ENCODE results near the gene ITGB5. TPM values are rescaled to one million over a fixed set of nuclear protein-coding genes. Genes with fewer than 3 reads are reported as not detected.
A peak's percentile ranks its signal among the peaks of the same experiment; 100 is the strongest.

Gene ITGB5
- polyA plus RNA-seq, 3 donors, result 0.68 to 1.2 (median 1.0) TPM

GRCh38 chr3:124850633-124851032, 36.5 kb downstream of the ITGB5 start:
- intact Hi-C loops (cut with micrococcal nuclease), result no loop called here
- Histone ChIP-seq H4K20me1 (ENCODE audit: insufficient read depth, low read length) (no peaks in the 10 kb centered on the region), H3K9ac (ENCODE audit: insufficient read depth, low read length, poor library complexity, severe bottlenecking) (no peak overlapping the region)

GRCh38 chr3:124850212-124850611, 37.0 kb downstream of the ITGB5 start:
- no peaks in the 10 kb centered on the region for H3K27me3 ChIP-seq (ENCODE audit: control insufficient read depth in 2 of 2, insufficient read depth in 2 of 2, low read length in 2 of 2)
- Mint-ChIP-seq H3K4me1 (peaks cover 2% of the 10 kb centered on the region), H3K27ac (peak overlapping the region in 1 of 7 donors; percentile 58), H3K4me3 (no peak overlapping the region), H3K36me3 (no peaks in the 10 kb centered on the region), H3K27me3 (ENCODE audit: low read depth in 3 of 3) (peaks cover 0 to 5% (median 3%) of the 10 kb centered on the region in 3 donors), H3K9me3 (peaks cover 0 to 2% (median 0%) of the 10 kb centered on the region in 7 donors)
- DNase-seq, result no peak
- no peaks in the 10 kb centered on the region for H4K20me1 ChIP-seq (ENCODE audit: insufficient read depth, low read length)
- no peaks in the 10 kb centered on the region for H3K79me2 ChIP-seq (ENCODE audit: insufficient read depth, low read length)
- no peak overlapping the region for H3K4me3 ChIP-seq (replicated peaks in 1 of 3; ENCODE audit: low read depth in 2 of 3, low read length in 3 of 3)
- no peaks in the 10 kb centered on the region for H3K9me3 ChIP-seq (replicated peaks in 1 of 2; ENCODE audit: control insufficient read depth in 1 of 2, insufficient read depth in 1 of 2, low read length in 2 of 2)
- no peak overlapping the region for H2AFZ ChIP-seq (ENCODE audit: insufficient read depth, low read depth, low read length, poor library complexity, severe bottlenecking)
- intact Hi-C loops (cut with micrococcal nuclease), result no loop called here
- H3K4me1 ChIP-seq (ENCODE audit: control insufficient read depth in 1 of 2, insufficient read depth in 2 of 2, low read length in 2 of 2), result no peaks in the 10 kb centered on the region
- no peak overlapping the region for H3K4me2 ChIP-seq (replicated peaks; ENCODE audit: extremely low read depth, low read length, poor library complexity, severe bottlenecking)
- 90% methylated on average over 3 of the region's 6 CpGs for WGBS (ENCODE audit: insufficient coverage)
- no peak overlapping the region for H3K27ac ChIP-seq (ENCODE audit: low read depth in 1 of 2, low read length in 2 of 2)
- H3K9ac ChIP-seq (ENCODE audit: insufficient read depth, low read length, poor library complexity, severe bottlenecking), result no peak overlapping the region
- no peaks in the 10 kb centered on the region for H3K36me3 ChIP-seq (replicated peaks in 1 of 2; ENCODE audit: control insufficient read depth in 1 of 2, insufficient read depth in 2 of 2, low read length in 2 of 2)
- TF ChIP-seq CTCF (IDR thresholded peaks at IDR 0.05), result no peak

More at GRCh38 chr3:124850633-124851032, 36.5 kb downstream of the ITGB5 start:
- Histone ChIP-seq H3K79me2 (ENCODE audit: insufficient read depth, low read length) (no peaks in the 10 kb centered on the region), H3K4me2 (replicated peaks; ENCODE audit: extremely low read depth, low read length, poor library complexity, severe bottlenecking) (no peak overlapping the region), H3K27ac (ENCODE audit: low read depth in 1 of 2, low read length in 2 of 2) (no peak overlapping the region), H3K36me3 (replicated peaks in 1 of 2; ENCODE audit: control insufficient read depth in 1 of 2, insufficient read depth in 2 of 2, low read length in 2 of 2) (no peaks in the 10 kb centered on the region), H3K4me1 (ENCODE audit: control insufficient read depth in 1 of 2, insufficient read depth in 2 of 2, low read length in 2 of 2) (no peaks in the 10 kb centered on the region), H3K27me3 (ENCODE audit: control insufficient read depth in 2 of 2, insufficient read depth in 2 of 2, low read length in 2 of 2) (no peaks in the 10 kb centered on the region), H2AFZ (ENCODE audit: insufficient read depth, low read depth, low read length, poor library complexity, severe bottlenecking) (no peak overlapping the region), H3K4me3 (replicated peaks in 1 of 3; ENCODE audit: low read depth in 2 of 3, low read length in 3 of 3) (no peak overlapping the region), H3K9me3 (replicated peaks in 1 of 2; ENCODE audit: control insufficient read depth in 1 of 2, insufficient read depth in 1 of 2, low read length in 2 of 2) (no peaks in the 10 kb centered on the region)
- Mint-ChIP-seq H3K27ac (no peak overlapping the region), H3K36me3 (no peaks in the 10 kb centered on the region), H3K27me3 (ENCODE audit: low read depth in 3 of 3) (peaks cover 2 to 5% (median 3%) of the 10 kb centered on the region in 3 donors), H3K4me1 (peaks cover 2% of the 10 kb centered on the region), H3K4me3 (no peak overlapping the region), H3K9me3 (peaks cover 0 to 2% (median 0%) of the 10 kb centered on the region in 7 donors)
- TF ChIP-seq CTCF (IDR thresholded peaks at IDR 0.05), result no peak
- no CpG with 5 or more reads among the region's 2 CpGs for WGBS (ENCODE audit: insufficient coverage)
- DNase-seq, result no peak

All from CD14-positive monocyte (primary cell).